ENCODE measurements around the gene PAWR. TPM values are rescaled to one million over a fixed set of nuclear protein-coding genes. Genes with fewer than 3 reads are reported as not detected.

PAWR gene
- total and polyA plus RNA-seq, 9 of the 15 experiments (the other 6 are each of a cell fraction or from before 2014, with no cell fraction given): 0.82 TPM; not detected in 8

- no peaks in the 10 kb centered on the region for H3K27me3 ChIP-seq (ENCODE audit: control insufficient read depth in 2 of 2, insufficient read depth in 2 of 2, low read length in 2 of 2)
- POLR2A ChIA-PET: no interaction called here
- no peak overlapping the region for H2AFZ ChIP-seq (ENCODE audit: low read depth, low read length)
- no peak for ATAC-seq
- H3K9me3 ChIP-seq (replicated peaks; ENCODE audit: control insufficient read depth, insufficient read depth, low read depth, low read length): no peaks in the 10 kb centered on the region
- FAIRE-seq: no peak
- intact Hi-C loops (cut with micrococcal nuclease) (loop anchor here (5.0 to 10.0 kb wide), 3 partner anchors 175 to 713 kb away; no protein-coding TSS in a partner anchor), in situ Hi-C loops (cut with MboI) (no loop called here)
- H4K20me1 ChIP-seq (replicated peaks; ENCODE audit: control insufficient read depth, insufficient read depth, low read length): no peaks in the 10 kb centered on the region
- H3K9ac ChIP-seq (ENCODE audit: insufficient read depth in 1 of 2, low read depth in 2 of 2, low read length in 2 of 2): no peak overlapping the region
- no peaks in the 10 kb centered on the region for H3K9me1 ChIP-seq (ENCODE audit: control insufficient read depth, insufficient read depth, low read length)
- no peak for DNase-seq (ENCODE audit: extremely low read depth in 1 of 4, low spot score in 3 of 4)
- TF ChIP-seq LEF1 (IDR thresholded peaks at IDR 0.05) (no peak), TAF9B (IDR thresholded peaks at IDR 0.05; ENCODE audit: partially characterized antibody) (no peak), HMG20B (CRISPR knock-in tag; IDR thresholded peaks at IDR 0.05) (no peak), ZSCAN32 (CRISPR knock-in tag; IDR thresholded peaks at IDR 0.05) (no peak), PRPF4 (IDR thresholded peaks at IDR 0.05; ENCODE audit: insufficient read depth, low read depth, low read length, poor library complexity, severe bottlenecking) (no peak), PHTF2 (CRISPR knock-in tag; IDR thresholded peaks at IDR 0.05) (no peak), CLOCK (CRISPR knock-in tag; IDR thresholded peaks at IDR 0.05; ENCODE audit: borderline replicate concordance) (no peak), GTF2F1 (IDR thresholded peaks at IDR 0.05; ENCODE audit: low read depth, low read length) (no peak), PHF8 (IDR thresholded peaks at IDR 0.05; ENCODE audit: borderline replicate concordance, low read length) (no peak)
- H3K4me1 ChIP-seq (replicated peaks in 1 of 2; ENCODE audit: control insufficient read depth in 2 of 2, insufficient read depth in 2 of 2, low read length in 2 of 2): no peaks in the 10 kb centered on the region
- no peak overlapping the region for H3K27ac ChIP-seq (ENCODE audit: extremely low read depth, low read depth, low read length)
- no peaks in the 10 kb centered on the region for H3K79me2 ChIP-seq (ENCODE audit: control insufficient read depth, insufficient read depth, low read length)
- no TSS peak for BruUV-seq (replicated peaks)
- H3K4me3 ChIP-seq: no peak overlapping the region
- H3K4me2 ChIP-seq (ENCODE audit: insufficient read depth, low read length): no peak overlapping the region
- WGBS (ENCODE audit: insufficient coverage, low coverage, missing lambda C conversion rate): 0% methylated on average over 2 of the region's 2 CpGs
- CTCF ChIA-PET (ENCODE audit: low intra/inter-chr PET ratio): no interaction called here
- H3K36me3 ChIP-seq (ENCODE audit: control insufficient read depth, insufficient read depth, low read length): no peaks in the 10 kb centered on the region
Observed at GRCh38 chr12:79559591-79559990, 131.2 kb downstream of the PAWR start.

Data from K562 (cell line).